ENCODE results near the gene TPRG1.

DNA sequence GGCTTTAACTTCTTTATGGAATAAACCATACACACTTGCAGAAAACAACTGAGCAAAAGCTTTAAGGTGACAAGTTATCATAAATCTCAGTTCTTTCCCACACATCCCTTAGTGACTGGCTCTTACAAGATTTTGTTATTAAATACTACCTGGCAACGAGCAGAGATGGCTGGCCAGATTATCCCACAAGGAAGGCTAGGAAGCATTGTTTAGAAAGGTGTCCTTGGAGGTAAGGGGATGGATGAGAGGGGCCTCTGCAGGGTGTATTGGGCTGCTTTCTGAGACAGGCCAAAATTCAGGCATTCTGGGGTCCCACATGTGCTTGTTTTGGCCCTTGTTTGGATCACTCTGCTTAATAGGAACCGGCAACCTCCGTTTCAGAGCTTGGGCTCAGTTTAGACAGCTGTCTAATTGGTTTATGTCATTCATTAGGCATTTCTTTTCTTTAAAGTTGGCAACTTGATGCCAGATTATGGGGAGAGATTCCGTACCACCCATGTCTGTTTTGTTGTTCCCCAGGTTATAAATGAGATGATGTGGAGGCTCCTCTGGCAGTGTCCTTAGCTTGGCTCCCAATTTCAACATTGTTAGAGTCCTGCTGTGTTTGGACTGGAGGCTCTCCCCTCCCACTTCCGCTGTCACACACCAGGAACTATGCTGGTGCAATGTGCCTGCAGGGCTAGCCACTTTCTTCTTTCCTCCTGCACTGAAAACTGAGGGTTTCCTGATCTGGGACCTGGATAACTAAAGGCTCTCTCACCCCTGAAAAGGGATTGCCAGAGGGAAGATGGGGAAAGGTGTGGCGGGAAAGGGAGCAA lies 121.1 kb downstream of the TPRG1 start:
- no peak for TF ChIP-seq POLR2A (IDR thresholded peaks at IDR 0.05)
- TF ChIP-seq, protein P1, sequence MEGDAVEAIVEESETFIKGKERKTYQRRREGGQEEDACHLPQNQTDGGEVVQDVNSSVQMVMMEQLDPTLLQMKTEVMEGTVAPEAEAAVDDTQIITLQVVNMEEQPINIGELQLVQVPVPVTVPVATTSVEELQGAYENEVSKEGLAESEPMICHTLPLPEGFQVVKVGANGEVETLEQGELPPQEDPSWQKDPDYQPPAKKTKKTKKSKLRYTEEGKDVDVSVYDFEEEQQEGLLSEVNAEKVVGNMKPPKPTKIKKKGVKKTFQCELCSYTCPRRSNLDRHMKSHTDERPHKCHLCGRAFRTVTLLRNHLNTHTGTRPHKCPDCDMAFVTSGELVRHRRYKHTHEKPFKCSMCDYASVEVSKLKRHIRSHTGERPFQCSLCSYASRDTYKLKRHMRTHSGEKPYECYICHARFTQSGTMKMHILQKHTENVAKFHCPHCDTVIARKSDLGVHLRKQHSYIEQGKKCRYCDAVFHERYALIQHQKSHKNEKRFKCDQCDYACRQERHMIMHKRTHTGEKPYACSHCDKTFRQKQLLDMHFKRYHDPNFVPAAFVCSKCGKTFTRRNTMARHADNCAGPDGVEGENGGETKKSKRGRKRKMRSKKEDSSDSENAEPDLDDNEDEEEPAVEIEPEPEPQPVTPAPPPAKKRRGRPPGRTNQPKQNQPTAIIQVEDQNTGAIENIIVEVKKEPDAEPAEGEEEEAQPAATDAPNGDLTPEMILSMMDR (IDR thresholded peaks at IDR 0.05) = no peak

Data from body of pancreas (tissue), 4 donors.